ENCODE data around the gene CRACR2B. TPM values are rescaled to one million over a fixed set of nuclear protein-coding genes. Genes with fewer than 3 reads are reported as not detected.

The CRACR2B gene
- total RNA-seq, 1 donor from 2014 or later, result 50.9 TPM

DNA sequence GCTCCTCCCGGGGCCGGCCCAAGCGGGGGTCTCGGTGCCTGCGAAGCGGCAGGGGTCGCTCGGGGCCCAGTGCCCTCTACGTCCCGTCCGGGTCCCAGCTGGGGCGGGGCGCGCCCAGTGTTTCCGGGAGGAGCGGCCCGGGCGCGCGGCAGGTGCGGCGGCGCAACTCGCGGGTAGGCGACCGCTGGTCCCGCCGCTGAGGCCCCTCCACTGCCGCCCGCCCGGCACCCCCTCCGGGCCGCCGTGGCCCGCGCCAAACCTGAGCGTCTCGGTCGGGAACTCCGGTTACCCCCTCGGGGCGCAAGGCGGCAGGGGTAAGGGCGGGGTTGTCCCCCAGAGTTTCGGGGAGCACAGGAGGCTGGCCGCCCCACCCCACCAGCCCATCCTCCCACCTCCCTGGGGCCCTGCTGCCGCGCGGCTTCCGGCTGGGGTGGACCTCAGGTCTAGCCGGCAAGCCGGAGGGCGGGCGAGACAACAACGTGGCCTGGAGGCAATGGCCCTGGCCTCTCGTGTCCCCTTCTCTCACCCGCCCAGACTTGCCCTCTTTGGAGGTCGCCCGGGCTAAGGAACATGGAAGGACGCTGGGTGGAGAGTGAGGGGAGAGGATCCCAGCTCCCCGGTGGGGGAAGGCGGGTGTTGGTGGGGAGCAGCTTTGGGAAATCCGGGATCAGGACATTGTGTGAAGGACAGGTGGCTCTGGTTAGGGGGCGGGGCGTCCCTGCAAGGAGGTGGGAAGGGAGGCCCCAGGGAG lies 398 bp upstream of the CRACR2B start:
- peaks cover 34% of the 10 kb centered on the region for H3K27me3 Mint-ChIP-seq
- H3K36me3 Mint-ChIP-seq (ENCODE audit: insufficient read depth), result peaks cover 2% of the 10 kb centered on the region

DNA sequence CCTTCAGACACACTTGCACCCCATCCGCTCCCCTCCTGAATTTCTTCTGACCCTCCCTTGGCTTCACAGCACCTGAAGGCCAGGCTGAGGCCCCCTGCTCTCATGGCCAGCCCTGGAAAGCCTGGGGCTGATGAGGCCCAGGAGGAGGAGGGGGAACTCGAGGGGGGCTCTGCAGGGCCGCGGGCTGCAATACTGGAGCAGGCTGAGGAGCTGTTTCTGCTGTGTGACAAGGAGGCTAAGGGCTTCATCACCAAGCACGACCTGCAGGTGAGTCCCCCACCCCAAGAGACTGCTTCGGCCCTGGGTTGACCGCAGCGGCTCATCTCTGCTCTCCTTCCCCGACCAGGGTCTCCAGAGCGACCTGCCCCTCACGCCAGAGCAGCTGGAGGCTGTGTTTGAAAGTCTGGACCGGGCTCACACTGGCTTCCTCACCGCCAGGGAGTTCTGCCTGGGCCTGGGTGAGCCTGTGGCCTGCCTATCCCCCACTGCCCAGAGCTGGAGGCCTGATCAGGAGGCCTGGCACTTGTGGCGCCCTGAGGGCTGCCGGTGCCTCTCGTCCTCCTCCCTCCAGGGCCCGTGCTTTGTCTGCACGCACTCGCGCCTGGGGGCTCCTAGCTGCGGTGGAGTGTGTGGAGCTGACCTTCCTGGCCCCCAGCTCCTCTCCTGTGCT lies 922 bp downstream of the CRACR2B start:
- DNase-seq (ENCODE audit: low spot score, unreplicated experiment), result no peak
- Mint-ChIP-seq H3K9me3 (ENCODE audit: low read depth) (no peaks in the 10 kb centered on the region), H3K36me3 (ENCODE audit: insufficient read depth) (peaks cover 2% of the 10 kb centered on the region), H3K27me3 (peaks cover 35% of the 10 kb centered on the region), H3K27ac (no peak overlapping the region), H3K4me3 (ENCODE audit: low read depth) (no peak overlapping the region), H3K4me1 (ENCODE audit: low read depth) (peaks cover 10% of the 10 kb centered on the region)
- TF ChIP-seq, protein P1, sequence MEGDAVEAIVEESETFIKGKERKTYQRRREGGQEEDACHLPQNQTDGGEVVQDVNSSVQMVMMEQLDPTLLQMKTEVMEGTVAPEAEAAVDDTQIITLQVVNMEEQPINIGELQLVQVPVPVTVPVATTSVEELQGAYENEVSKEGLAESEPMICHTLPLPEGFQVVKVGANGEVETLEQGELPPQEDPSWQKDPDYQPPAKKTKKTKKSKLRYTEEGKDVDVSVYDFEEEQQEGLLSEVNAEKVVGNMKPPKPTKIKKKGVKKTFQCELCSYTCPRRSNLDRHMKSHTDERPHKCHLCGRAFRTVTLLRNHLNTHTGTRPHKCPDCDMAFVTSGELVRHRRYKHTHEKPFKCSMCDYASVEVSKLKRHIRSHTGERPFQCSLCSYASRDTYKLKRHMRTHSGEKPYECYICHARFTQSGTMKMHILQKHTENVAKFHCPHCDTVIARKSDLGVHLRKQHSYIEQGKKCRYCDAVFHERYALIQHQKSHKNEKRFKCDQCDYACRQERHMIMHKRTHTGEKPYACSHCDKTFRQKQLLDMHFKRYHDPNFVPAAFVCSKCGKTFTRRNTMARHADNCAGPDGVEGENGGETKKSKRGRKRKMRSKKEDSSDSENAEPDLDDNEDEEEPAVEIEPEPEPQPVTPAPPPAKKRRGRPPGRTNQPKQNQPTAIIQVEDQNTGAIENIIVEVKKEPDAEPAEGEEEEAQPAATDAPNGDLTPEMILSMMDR (IDR thresholded peaks at IDR 0.05; ENCODE audit: unreplicated experiment), result no peak

More for the DNA sequence above, 398 bp upstream of the CRACR2B start:
- TF ChIP-seq, protein P1 (IDR thresholded peaks at IDR 0.05; ENCODE audit: unreplicated experiment), result no peak
- peak; percentile 50 for DNase-seq (ENCODE audit: low spot score, unreplicated experiment)
- Mint-ChIP-seq H3K4me3 (ENCODE audit: low read depth) (peak overlapping the region; percentile 75), H3K9me3 (ENCODE audit: low read depth) (no peaks in the 10 kb centered on the region), H3K4me1 (ENCODE audit: low read depth) (peaks cover 9% of the 10 kb centered on the region), H3K27ac (no peak overlapping the region)

DNA sequence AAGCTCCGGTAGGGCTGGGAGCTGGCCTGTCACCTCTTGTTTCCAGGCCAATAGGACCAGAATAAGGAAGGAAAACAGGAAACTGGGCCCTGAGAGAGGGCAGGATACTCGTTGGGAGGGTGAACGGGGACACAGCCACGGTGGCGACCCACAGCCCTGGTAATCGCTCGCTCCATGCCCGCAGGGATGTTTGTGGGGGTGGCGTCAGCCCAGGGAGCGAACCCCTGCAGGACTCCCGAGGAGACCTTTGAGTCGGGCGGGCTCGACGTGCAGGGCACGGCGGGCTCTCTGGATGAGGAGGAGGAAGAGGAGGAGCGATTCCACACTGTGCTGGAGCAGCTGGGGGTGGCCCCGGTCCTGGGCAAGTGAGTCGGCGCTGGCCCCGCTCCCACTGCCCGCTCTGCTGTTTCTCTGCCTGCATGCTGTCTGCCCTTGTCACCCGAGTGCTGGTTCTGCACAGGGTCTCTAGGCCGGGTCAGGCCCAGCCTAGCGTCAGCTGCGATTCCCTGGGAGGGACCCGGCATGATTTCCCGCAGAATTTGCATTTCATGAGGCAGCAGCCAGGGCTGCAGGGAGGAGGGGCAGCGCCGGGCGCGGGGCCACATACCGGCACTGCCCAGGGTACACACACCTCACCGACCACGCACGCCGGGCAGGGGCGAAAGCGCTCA lies 1.6 kb downstream of the CRACR2B start:
- TF ChIP-seq, protein P1 (IDR thresholded peaks at IDR 0.05; ENCODE audit: unreplicated experiment), result no peak
- Mint-ChIP-seq H3K4me3 (ENCODE audit: low read depth) (no peak overlapping the region), H3K4me1 (ENCODE audit: low read depth) (peaks cover 14% of the 10 kb centered on the region), H3K36me3 (ENCODE audit: insufficient read depth) (peaks cover 2% of the 10 kb centered on the region), H3K27ac (no peak overlapping the region), H3K9me3 (ENCODE audit: low read depth) (no peaks in the 10 kb centered on the region), H3K27me3 (peaks cover 35% of the 10 kb centered on the region)
- no peak for DNase-seq (ENCODE audit: low spot score, unreplicated experiment)

DNA sequence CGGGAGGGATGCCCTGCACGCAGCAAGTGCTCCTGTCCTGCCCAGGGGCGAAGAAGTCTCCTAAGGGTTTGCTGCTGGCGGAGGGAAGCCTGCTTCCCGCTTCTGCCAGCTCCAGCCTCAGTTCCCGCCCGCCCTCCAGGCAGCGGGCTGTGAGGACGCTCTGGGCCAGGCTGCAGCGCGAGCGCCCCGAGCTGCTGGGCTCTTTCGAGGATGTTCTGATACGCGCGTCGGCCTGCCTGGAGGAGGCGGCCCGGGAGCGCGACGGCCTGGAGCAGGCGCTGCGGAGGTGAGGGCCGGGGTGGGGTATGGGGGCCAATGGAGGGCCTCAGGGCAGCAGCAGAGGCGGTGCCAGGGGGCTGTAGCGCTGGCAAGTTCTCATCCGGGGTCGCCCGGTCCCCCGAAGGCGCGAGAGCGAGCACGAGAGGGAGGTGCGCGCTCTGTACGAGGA lies 2.2 kb downstream of the CRACR2B start:
- Mint-ChIP-seq H3K4me3 (ENCODE audit: low read depth) (peak overlapping the region; percentile 21), H3K4me1 (ENCODE audit: low read depth) (peaks cover 14% of the 10 kb centered on the region), H3K36me3 (ENCODE audit: insufficient read depth) (peaks cover 2% of the 10 kb centered on the region), H3K9me3 (ENCODE audit: low read depth) (no peaks in the 10 kb centered on the region), H3K27me3 (peaks cover 35% of the 10 kb centered on the region), H3K27ac (no peak overlapping the region)
- no peak for DNase-seq (ENCODE audit: low spot score, unreplicated experiment)
- TF ChIP-seq, protein P1 (IDR thresholded peaks at IDR 0.05; ENCODE audit: unreplicated experiment), result no peak

Data from progenitor cell of endocrine pancreas (in vitro differentiated cells).